HG03432 (cell line): ENCODE results near the gene ABL2.
A peak's percentile ranks its signal among the peaks of the same experiment; 100 is the strongest.
"Not testable (repeated sequence)": the region's sequence is repeated elsewhere in the genome, so short reads cannot be mapped to it uniquely, and the experiment has no call there.

Experiments used
- ATAC-seq: cut with Tn5 transposase; IDR thresholded peaks from one replicate; pipeline ENCODE4 v1.9.1; 2021; ENCODE audit warnings: mild to moderate bottlenecking, moderate library complexity; ENCODE audit not compliant: unreplicated experiment

ABL2 gene

GRCh38 chr1:179170468-179170770 is 59.1 kb downstream of the ABL2 start:
- ATAC-seq: not testable (repeated sequence)

GRCh38 chr1:179169616-179170467 is 59.6 kb downstream of the ABL2 start:
- no peak for ATAC-seq

GRCh38 chr1:179168536-179168935 is 60.9 kb downstream of the ABL2 start:
- no peak for ATAC-seq

GRCh38 chr1:179167955-179168354 is 61.5 kb downstream of the ABL2 start:
- no peak for ATAC-seq

- no peak for ATAC-seq
Observed at GRCh38 chr1:179167418-179167777, 62.1 kb downstream of the ABL2 start.

GRCh38 chr1:179166663-179167417 is 62.6 kb downstream of the ABL2 start:
- ATAC-seq: no peak

- no peak for ATAC-seq
Observed at GRCh38 chr1:179164494-179164893, 65.0 kb downstream of the ABL2 start.

GRCh38 chr1:179156708-179157107 is 72.8 kb downstream of the ABL2 start:
- no peak for ATAC-seq

- no peak for ATAC-seq
Observed at GRCh38 chr1:179156026-179156425, 73.5 kb downstream of the ABL2 start.

- no peak for ATAC-seq
Observed at GRCh38 chr1:179155615-179156014, 73.9 kb downstream of the ABL2 start.

GRCh38 chr1:179154437-179154836 is 75.0 kb downstream of the ABL2 start:
- no peak for ATAC-seq

- no peak for ATAC-seq
Observed at GRCh38 chr1:179153217-179153616, 76.3 kb downstream of the ABL2 start.

GRCh38 chr1:179151908-179152682 is 77.4 kb downstream of the ABL2 start:
- peak; percentile 60 for ATAC-seq

- ATAC-seq: no peak
Observed at GRCh38 chr1:179146911-179147310, 82.6 kb downstream of the ABL2 start.

- ATAC-seq: no peak
Observed at GRCh38 chr1:179146476-179146875, 83.0 kb downstream of the ABL2 start.

- no peak for ATAC-seq
Observed at GRCh38 chr1:179145521-179145920, 84.0 kb downstream of the ABL2 start.

- ATAC-seq: no peak
Observed at GRCh38 chr1:179144626-179145025, 84.9 kb downstream of the ABL2 start.

- no peak for ATAC-seq
Observed at GRCh38 chr1:179143322-179143721, 86.2 kb downstream of the ABL2 start.

GRCh38 chr1:179142889-179143299 is 86.6 kb downstream of the ABL2 start:
- no peak for ATAC-seq

GRCh38 chr1:179141592-179142251 is 87.8 kb downstream of the ABL2 start:
- ATAC-seq: no peak

- not testable (repeated sequence) for ATAC-seq
Observed at GRCh38 chr1:179138755-179139154, 90.7 kb downstream of the ABL2 start.
